GM18519 (cell line): ENCODE measurements around the gene TUBA8.
"Not testable (repeated sequence)": the region's sequence is repeated elsewhere in the genome, so short reads cannot be mapped to it uniquely, and the experiment has no call there.

Experiments
- ATAC-seq: cut with Tn5 transposase; IDR thresholded peaks from one replicate; pipeline ENCODE4 v1.9.1; 2021; ENCODE audit warnings: mild to moderate bottlenecking, moderate library complexity; ENCODE audit not compliant: unreplicated experiment, low FRiP score

TUBA8 gene

DNA sequence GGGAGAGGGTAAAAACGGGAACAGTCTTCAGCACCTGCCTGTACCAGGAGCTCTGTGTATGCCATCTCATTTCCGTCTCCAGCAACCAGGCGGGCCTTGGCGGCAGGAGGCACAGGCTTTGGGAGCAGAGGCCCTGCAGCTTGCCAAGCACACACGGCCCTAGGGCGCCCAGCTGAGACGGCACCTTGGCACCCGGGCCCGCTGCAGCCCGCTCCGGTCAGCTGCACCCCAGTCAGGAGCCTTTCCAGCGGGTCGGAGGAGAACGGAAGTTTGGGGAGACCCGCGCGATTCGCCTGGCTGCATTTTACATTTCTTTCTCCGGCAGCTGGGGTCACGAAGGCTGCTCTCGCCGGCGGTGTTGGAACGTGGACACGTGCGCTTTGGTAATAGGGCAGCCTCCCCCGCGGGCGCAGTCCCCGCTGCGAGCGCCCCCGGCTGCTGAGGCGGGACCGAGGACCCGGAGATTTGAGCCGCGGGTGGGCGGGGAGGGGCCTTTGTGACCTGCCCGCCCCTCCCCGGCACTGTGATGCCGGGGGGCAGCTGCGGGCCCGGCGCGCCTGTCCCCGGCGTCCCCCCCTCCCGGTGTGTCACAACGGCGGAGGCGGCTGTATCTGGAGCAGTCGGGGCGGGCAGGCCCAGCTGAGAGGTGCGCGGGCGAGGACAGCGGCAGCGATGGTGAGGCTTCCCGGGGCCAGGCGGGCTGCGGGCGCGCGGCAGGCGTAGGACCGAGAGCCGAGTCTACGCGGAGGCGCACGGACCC is at the start of gene TUBA8:
Gene TUBA8 (plus strand): TSS at position 616 of the 760 bp plus-strand sequence. CDS start 57 bp downstream, at position 673.
- ATAC-seq, result no peak

DNA sequence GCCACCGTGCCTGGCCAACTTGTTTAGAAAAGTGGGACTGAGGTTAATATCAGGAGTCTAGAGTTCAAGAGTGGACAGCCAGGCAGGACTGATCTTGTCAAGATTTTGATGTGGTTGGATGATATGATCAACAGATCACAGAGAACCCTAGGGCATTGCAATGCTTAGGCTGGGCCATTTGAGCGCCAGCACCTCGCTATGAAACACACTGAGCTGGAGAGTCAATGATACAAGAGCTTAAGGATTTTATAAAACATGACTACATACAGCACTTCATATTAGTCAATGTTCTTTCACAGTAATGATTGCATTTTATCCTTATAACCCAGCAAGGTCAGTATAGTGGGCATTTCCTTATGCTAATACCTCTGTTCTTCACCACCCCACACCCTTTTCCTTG is 48.2 kb upstream of the TUBA8 start:
- ATAC-seq, result no peak

DNA sequence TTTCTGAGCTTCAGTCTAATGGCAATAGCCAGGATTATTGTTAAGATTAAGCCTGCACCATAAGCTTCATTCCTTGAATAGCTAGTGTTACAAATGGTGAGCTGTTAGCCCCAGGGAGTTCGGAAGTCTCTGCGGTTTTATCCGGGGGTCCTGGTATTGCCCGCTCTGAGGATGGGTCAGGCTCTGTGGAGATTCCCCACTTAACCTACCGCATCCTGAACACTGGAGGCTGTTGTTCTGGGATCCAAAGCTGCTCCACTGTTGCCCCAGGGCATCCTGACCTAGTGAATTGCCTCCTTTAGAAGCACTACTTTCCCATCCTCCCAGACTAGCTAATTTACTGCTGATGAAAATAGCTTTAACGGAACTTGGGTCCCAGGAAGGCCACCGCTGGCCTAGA is 47.3 kb upstream of the TUBA8 start:
- ATAC-seq, result no peak

DNA sequence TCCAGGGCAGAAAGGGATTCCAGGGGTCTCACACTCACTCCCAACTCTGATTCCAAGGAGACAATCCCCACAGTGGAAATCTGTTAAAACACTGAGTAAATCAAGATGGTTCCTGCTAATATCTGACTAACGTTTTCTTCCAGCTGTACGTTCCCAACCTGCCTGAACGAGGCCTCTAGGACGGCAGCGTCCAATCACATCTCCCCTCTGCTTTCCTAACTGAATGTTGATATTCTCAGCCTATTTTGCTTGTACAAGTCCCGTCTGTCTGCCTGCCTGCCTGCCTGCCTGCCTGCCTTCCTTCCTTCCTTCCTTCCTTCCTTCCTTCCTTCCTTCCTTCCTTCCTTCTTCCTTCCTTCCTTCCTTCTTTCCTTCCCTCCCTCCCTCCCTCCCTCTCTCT is 46.9 kb upstream of the TUBA8 start:
- not testable (repeated sequence) for ATAC-seq

DNA sequence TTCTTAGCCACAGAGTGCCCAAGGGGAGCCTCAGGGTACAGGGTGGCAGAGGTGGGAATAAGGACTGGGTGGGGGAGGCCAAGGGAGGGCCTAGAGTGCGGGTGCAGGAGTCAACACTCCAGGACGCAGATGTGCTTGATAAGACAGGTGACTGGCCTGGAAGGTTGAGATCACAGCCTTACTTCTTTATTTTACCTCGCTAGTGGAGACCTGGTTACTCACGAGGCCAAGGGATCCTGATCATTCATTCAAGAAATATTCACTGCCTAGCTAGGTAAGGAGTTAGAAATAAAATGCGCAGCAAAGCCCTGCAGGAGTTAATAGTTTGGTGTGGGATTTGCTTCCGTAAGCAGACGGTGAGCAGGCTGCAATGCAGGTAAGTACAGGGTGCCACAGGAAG is 46.0 kb upstream of the TUBA8 start:
- no peak for ATAC-seq

DNA sequence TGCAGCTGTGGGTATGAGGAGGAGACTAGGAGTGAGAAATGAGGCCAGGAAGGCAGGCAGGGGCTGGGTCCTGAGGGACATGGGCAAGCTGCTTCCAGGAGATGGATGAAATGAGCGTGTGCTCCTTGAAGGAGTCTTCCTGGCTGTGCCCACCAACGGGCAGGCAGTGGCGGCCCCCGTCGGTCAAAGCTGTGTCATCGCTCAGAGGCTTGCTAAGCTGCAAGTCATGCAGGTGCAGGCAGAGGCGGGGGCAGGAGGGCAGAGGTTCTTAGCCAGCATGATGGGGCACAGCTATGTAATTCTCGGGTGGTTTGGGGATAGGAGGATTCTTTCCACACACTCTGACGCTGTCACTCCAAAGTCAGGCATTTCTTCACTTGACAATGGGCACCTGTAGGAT is 45.4 kb upstream of the TUBA8 start:
- ATAC-seq, result no peak

DNA sequence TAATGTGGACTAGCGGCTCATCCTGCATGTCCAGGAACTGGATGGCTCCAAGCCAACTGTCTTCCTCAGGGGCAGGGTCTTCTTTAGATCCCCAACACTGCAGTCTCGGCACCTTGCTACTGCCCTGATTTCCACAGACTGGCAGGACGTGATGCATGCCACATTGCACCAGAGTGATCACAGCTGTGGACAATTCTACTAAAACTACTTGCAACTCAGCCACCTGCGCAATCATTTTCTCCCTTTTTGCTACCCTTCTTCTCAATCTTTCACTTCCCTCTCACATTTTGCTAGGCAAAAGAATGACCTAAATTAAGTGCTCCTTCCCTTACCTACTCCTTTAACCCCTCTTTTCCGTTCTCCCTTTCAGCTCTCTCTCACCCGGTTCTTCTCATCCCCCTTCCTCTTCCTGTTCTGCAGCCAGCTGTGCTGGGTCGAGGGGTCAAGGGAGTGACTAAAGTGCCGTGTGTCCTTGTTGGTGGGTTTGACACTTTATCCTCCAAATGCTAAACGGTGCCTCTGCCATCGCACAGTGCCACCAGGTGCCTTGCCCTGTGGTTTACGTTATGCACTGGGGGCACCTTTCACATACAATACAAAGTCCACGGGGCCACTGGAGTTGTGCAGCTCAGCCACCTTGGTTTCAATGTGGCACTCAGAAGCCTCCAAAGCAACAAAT is 44.3 kb upstream of the TUBA8 start:
- no peak for ATAC-seq

DNA sequence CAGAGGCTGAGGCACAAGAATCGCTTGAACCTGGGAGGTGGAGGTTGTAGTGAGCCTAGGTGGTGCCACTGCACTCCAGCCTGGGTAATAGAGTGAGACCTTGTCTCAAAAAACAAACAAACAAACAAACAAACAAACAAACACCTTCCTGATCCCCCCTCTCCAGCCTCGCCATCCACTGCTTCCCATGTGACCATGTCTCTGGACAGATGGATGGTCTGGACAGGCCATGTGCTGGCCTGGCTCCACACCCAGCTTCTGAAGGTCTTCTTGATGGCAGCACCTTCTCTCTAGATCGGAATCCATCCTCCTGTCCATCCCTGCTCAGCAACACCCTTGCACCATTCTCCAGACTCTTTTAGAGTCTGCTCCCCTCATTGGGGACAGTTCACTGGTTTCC is 43.5 kb upstream of the TUBA8 start:
- ATAC-seq, result no peak

DNA sequence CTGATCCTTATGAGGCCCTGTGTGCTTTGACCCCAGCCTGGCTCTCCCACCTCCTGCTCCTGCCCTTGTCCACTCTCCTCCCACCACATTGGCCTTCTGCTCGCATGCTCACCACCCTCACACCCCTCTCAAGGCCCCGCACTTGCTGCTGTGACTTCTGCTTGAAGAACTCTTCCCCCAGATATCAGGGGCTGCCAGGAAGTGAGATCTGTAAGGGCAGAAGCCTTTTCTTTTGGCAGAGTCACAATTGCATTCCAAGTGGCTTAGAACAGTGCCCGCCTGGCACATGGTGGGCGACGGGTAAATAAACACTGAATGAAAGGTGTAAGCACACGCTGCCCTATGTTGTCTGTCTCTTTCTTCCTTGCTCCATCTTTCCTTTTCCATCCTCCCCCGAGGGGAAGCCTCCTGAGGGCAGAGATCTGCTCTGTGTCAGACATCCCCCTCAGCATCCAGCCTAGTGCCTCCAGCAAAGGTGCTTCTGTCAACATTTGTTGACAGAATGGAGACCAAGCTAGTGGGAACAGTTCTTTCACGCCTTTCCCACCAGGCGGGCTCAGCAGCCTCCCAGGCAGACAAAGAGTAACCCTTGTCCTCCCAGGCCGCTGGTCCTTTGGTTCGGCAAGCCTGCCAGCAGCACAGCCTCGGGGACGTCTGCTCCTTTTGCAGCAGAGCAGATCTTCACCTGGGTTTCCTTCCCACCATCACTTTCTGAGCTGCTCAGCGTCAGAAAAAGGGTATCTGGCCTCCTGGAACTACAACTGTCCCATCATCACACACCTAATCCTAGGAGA is 42.9 kb upstream of the TUBA8 start:
- ATAC-seq, result no peak

DNA sequence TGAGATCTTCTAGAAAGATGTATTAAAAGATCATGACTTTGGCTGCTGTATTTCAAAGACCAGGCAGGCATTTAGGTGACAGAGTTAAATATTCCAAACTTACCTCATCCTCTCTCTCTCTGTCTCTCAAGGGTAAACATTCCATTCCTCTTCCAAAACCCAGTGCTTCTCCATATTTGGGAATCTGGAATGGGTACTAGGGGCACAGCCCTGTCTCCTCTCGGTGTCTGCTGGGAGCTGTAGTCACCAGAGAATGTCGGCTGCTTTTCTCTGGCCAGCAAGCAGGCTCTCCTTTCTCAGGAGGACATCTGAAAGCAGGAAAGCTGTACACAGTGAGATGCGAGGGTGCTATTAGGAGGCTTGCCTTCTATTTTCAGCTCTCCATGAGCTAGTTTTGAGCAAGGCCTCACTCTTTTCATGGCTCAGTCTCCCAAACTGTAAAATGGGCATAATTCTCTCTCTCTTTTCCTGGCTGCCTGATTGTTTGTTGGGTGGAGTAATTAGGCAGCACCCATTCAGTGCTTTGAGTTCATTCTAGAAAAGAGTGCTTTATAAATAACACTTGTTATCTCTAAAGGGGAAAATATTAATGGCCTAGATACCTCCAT is 42.1 kb upstream of the TUBA8 start:
- no peak for ATAC-seq

DNA sequence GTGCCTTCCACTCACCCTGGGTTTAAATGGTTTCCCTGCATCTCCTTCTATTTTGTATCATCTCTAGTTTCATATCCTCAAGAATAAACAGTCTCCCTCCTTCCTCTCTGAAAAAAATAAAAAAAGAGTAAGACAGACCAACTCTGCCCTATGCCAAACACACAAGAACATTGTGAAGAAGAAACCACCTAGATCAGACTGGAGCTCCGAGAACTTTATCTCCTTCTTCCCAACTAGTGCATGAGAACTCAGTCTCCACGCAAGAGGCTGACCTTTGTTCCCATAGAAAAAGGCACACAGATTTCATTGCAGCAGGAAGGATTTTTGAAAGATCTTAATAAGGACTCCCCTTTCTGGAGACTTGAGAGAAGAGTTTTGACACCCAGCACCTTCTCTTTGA is 41.6 kb upstream of the TUBA8 start:
- no peak for ATAC-seq

DNA sequence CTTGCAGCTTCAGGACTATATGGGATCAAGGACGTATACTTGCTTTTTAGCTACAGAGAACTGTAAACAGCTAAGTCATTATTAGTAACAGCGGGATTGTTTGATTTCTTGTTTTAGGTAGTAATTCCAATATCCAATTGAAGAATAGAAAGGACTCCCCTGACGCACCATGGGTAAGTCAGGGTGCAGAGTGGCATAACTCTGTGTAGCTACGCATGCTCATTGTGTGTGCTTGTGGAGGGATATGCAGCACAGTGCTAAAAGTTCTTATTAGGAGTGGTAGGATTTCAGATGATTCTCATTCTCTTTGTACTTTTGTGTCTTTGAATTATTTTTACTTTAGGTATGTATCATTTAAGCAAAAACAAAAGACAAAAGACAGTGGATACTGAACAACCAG is 40.6 kb upstream of the TUBA8 start:
- no peak for ATAC-seq

DNA sequence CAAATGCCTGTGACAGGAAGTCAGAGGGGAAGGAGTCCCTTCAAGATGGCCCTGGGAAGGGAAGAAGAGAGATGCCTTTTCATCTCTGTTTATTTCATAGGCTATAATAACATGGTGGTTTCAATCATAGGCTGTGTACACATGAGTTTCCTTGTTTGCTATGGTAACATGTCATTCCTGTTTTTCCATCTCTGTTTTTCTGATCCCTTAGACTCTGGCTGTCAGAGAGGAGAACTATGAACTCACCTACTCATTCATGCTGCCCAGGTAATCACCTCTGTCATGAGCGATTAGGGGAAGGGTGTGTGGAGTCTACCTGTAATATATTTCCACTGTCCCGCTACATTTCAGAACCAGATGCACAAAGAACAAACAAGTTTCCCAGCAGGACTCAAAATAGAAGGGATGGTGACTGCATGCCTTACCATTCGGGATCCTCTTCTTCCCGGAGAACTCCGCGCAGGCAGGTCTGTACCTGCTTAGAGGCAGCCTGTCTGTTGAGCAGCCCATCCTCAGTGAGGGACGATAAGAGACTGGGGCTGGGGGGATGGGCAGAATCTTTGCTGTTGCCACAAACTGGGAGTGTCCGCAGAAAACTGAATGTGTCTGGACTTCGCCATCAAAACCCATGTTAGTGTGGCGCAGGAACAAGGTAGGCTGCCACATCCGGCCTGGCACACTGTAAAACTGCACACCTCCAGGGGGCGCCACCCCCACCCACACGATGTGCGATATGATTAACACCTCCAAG is 39.9 kb upstream of the TUBA8 start:
- no peak for ATAC-seq

DNA sequence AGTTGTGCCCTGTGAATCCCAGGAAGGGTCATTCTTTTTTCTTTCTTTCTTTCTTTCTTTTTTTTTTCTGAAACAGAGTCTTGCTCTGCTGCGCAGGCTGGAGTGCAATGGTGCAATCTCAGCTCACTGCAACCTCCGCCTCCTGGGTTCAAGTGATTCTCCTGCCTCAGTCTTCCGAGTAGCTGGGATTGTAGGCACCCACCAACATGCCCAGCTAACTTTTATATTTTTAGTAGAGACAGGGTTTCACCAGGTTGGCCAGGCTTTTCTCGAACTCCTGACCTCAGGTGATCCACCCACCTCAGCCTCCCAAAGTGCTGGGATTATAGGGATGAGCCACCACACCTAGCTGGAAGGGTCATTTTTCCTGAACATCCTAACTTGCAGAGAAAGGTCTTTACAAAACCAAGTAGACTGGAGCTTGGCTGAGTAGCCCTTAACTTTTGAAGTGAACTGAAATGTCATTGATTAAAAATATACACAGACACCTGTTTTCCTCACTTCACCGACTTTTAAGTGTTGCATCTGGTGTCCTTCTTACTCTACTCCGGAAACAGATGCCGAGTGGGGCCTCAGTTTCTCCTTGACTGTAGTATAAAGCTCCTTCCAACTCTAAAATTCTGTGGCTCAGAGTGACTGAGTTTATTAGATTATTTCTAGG is 39.2 kb upstream of the TUBA8 start:
- not testable (repeated sequence) for ATAC-seq

DNA sequence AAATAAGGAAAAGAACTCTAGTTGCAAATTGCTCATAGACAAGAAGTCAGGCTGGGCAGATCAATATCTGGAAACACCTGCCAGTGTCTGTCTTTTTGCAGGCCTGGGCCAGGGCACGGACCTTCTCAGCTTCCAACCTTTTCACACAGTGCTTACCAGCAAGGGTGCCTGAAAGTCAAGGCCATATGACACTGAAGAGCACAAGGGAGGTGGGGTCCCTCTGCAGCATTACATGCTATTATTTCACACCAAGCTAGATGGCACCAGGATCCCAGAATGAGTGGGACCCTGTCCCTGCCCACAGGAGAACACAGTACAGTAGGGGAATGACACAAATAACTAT is 38.7 kb upstream of the TUBA8 start:
- no peak for ATAC-seq

DNA sequence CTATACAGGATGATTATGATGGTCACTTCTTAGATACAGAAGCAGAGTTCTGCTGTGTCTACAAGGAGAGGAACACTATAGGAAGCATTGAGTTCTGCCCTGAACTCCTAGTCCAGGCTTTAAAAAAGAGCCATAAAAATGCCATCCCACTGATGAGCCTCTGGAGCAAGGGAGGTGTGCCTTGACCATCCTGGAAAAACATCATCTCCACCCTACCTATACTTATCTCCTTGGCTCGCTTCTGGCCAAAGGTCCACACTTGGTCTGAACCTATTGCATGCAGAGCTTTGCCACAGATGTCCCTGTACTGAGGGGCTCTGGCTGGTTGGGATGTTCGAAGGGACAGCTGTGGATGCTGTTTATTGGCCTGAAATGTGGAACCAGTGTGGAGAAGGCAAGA is 37.1 kb upstream of the TUBA8 start:
- ATAC-seq, result no peak

DNA sequence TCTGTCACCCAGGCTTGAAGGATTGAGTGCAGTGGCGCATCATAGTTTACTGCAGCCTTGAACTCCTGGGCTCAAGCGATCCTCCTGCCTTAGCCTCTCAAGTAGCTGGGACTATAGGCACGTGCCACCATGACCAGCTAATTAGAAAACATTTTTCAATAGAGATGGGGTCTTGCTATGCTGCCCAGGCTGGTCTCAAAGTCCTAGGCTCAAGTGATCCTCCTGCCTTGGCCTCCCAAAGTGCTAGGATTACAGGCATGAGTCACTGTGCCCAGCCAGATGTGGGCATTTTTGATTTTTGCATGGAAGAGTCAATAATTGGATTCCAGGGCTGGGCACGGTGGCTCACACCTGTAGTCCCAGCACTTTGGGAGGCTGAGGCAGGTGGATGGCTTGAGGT is 36.7 kb upstream of the TUBA8 start:
- ATAC-seq, result not testable (repeated sequence)

DNA sequence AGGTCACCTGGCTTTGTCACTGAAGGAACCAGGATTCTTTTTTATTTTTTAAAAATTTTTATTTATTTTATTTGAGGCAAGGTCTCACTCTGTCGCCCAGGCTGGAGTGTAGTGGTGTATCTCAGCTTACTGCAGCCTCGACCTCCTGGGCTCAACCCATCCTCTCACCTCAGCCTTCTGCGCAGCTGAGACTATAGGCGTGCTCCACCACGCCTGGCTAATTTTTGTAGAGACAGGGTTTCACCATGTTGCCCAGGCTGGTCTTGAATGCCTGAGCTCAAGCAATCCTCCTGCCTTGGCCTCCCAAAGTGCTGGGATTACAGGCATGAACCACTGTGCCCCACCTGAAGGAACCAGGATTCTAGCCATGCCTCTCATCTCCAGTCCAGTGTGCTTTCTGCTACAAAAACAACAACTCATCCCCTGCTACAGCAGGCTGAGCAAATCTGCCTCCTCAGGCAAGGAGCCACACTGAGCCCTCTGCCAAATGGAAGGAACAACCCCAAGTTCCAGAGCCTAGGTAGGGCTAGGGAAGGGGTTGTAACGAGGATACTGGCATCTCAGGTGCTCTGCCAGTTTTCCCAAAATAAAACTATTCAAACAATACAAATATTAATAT is 35.4 kb upstream of the TUBA8 start:
- no peak for ATAC-seq

DNA sequence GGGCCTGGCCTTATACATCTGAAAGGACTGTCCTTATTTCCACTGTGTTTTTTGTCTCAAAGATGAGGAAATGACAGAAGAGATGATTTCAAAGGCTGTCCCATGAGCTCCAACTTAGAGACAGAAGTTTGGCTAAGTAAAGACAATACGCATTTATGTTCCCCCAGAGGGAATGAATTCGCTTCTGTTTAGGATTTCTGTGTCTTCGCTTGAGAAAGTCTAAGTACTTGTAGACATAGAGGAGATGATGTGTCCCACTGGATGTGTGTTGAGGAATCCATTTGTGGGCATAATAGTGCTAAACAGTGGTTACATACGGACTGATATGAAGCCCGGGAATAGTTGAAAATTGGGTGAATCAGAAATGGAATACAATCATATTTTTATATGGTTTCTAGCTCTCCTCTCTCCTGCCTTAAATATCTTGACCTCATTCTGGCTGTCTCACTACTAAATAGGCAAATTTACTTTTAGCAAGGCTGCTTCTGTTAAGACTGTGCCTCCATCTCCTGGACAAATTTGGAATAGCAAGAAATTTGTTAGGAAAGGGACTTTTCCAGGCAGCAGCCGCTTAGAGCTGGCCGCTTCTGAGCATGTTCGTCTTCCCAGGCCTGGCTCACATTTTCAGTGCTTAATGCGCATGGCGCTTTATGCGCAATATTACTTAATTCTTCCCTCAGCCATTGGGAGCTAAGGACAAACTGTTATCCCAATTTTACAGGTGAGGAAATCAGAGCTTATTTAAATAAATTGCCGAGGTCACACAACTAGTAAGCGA is 34.7 kb upstream of the TUBA8 start:
- no peak for ATAC-seq
